GM20000 (cell line): ENCODE measurements around the gene AURKAIP1.

Experiments
- DNase-seq: peaks from one replicate; pipeline ENCODE4 v3.0.0; 2012; ENCODE audit warnings: low spot score
- TF ChIP-seq, protein P1 (sequence below): IDR thresholded peaks from 2 replicates; pipeline ENCODE4 v1.5.1; 2012; ENCODE audit warnings: mild to moderate bottlenecking, control low read depth; ENCODE audit errors: extremely low read depth, missing control alignments

The AURKAIP1 gene

DNA sequence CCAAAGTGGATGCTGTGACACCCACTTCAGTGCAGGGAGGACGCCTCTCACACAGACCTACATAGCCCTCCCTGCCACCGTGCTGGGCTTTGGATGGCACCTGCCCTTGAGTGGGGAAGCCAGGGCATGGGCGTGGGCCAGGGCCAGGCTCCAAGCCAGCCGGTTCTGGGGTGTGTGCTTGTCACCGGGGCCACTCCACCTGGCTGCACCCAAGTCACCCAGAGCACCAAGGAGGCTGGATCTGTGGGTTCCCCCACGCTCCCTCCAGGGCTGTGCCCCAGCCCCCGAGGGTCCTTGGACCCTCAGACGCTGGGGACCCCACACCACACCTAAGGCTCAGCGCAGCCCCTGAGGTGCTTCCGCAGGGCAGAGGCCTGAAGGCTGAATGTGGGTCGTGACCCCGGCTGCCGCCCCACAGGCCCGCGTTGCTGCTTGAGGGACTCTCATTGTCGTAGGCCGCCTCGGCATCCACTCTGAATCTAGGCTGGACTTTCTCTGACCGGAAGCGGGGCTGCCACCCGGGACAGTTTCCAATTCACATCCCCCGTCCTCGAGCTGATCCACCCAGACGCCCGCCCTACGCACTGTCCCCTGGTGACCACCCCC lies 18.1 kb downstream of the AURKAIP1 start:
- TF ChIP-seq, protein P1, sequence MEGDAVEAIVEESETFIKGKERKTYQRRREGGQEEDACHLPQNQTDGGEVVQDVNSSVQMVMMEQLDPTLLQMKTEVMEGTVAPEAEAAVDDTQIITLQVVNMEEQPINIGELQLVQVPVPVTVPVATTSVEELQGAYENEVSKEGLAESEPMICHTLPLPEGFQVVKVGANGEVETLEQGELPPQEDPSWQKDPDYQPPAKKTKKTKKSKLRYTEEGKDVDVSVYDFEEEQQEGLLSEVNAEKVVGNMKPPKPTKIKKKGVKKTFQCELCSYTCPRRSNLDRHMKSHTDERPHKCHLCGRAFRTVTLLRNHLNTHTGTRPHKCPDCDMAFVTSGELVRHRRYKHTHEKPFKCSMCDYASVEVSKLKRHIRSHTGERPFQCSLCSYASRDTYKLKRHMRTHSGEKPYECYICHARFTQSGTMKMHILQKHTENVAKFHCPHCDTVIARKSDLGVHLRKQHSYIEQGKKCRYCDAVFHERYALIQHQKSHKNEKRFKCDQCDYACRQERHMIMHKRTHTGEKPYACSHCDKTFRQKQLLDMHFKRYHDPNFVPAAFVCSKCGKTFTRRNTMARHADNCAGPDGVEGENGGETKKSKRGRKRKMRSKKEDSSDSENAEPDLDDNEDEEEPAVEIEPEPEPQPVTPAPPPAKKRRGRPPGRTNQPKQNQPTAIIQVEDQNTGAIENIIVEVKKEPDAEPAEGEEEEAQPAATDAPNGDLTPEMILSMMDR: no peak
- DNase-seq: no peak

DNA sequence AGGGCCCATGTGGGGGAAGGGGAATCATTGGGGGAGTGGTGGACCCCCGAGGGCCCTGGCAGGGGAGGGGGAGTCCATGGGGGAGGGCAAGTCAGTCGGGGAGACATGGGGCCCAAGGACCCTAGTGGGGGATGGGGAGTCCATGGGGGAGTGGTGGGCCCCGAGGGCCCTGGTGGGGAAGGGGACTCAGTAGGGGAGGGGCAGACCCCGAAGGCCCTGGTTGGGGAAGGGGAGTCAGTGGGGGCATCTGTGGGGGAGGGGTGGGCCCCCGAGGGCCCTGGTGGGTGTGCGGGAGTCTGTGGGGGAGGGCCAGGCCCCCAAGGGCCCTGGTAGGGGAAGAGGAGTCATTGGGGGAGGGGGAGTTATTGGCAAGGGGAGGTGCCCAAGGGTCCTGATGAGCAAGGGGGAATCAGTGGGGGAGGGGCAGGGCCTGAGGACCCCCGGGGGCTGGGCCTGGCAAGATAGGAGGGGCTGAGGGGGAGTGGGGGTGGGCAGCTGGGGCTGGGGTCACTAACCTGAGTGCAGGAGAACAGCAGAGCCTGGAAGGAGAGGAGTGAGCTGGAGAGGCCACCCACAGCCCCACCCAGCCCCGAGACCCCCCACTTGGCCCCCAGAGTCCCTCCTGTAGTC lies 18.7 kb downstream of the AURKAIP1 start:
- no peak for DNase-seq
- TF ChIP-seq, protein P1: no peak

DNA sequence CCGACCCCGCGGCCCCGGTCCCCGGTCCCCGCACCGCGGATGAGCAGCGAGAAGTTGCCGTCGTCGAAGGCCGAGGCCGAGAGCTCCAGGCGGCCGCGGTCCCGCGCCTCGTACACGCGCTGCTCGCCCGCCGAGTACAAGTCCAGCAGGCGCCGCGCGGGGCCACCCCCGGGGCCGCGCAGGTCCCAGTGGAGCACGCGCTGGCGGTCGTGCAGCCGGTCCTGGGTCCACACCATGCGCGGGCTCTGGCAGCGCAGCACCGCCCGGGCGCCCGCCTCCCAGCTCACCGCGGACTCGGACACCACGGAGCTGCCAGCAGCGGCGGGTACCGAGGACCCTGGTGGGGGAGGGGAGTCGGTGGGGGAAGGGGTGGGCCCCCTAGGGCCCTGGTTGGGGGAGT lies 19.6 kb downstream of the AURKAIP1 start:
- TF ChIP-seq, protein P1: no peak
- no peak for DNase-seq

DNA sequence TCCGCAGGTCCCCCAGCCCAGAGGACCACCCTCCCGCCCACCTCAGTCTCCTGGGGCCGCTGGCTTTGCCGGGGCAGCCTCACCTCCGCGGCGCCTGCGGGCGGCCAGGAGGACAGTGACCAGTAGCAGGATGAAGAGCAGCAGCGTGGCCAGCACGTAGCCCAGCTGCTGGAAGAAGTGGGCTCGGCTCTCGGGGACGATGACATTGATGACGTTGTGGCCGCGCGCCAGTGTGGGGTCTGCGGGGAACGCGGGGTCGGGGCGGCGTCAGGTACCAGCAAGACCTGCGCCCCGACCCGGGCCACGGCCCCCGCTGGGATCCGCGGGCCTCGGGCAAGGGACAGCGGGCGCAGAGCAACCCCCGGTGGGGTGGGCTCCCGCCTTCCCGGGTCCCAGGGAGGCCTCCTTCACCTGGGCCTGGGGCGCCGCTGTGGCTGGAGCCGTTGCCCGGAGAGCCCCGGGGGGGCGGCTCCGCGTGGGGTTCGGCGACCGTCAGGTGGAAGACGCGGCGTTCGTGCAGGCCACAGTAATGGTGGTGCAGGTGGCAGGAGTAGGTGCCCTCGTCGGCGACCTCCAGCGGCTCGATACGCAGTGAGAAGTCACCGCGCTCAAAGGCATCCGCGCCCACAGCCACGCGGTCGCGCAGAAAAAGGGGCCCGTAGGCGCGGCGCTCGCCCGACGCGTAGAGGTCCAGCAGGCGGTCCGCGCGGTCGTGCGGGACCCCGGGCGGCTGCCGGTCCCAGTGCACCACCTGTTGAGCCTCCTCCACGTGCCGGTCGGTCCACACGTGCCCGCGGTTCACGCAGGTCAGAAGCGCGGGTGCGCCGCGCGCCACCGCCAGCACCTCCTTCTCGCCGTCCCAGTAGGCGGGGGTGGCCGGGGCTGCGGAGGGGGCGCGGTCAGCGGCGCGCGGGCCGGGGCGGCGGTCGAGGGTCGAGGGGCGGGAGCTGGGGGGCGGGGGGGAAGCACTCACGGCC lies 20.4 kb downstream of the AURKAIP1 start:
- no peak for DNase-seq
- TF ChIP-seq, protein P1: no peak

DNA sequence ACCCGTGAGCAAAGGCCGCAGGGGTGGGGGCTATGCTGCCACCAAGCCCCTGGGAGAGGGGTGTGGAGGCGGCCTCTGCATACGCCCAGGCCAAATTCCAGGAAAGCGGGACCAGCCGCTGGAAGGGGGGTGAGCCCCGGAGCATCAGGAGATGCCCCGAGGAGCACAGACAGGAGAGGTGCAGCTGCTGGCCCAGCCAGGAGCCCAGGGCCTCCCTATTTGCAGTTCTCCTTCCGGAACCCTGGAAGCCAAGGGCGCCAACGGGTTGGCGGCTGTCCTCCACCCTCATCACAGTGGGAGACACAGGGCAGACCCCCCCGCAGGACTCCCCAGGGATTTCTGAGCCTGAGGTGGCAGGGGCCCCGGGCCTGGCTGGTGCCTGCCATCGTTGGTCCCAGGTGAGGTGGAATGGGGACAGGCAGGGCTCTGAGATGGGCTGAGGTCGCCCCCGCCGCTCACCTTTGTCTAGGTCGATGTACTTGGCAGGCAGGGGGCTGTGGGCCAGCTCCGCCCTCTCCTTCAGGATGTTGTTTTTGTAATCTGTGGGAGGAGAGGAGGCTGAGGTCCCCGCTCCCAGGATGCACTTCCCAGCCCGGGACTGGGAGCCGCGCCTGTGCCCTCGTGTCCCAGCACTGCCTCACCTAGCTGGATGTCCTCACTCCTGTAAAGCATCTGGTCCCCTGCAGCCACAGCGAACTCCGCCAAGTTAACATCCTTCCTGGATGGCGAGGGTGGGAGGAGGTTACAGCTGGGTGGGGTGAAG lies 21.4 kb downstream of the AURKAIP1 start:
- DNase-seq: no peak
- TF ChIP-seq, protein P1: no peak

DNA sequence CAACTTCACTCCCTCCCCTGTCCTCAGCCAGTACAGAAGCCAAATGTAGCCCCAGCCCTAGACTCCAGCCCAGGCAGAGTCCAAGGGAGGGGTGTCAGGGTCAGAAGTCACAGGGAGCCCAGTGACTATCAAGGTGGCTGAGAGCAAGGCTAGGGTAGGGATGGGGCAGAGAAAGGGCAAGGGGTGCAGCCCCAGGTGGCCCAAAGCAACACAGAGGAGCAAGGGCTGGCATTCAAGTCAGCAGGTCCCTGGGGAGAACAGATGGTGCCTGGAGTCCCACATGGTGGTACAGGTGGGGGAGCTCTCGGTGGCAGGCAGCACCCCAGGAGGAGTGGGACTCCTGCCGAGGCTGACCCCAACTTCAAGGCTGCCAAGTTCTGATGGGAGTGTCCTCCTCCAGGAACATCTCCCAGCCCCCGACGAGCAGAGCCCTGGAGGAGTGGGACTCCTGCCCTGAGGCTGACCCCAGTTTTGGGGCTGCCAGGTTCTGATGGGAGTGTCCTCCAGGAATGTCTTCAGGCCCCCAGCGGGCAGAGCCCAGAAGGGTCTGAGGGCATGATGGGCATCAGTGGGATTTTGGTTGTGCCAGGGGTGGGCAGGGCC lies 22.1 kb downstream of the AURKAIP1 start:
- DNase-seq: no peak
- TF ChIP-seq, protein P1: no peak
